Ascending aorta (tissue), 2 donors: ENCODE results near the gene CCDC134. TPM values are rescaled to one million over a fixed set of nuclear protein-coding genes. Genes with fewer than 3 reads are reported as not detected.

Experiments
- DNase-seq, 2 donors: peaks; one replicate each; pipeline ENCODE4 v3.0.0-alpha.2; 2019; ENCODE audit warnings: low spot score in 2 of 2
- H3K27ac ChIP-seq, 2 donors: fragments of 200-600 bp; sonication (generic); one replicate each; pipeline ENCODE4 v1.5.1; 2016 to 2017; ENCODE audit warnings: mild to moderate bottlenecking in 1 of 2
- H3K27me3 ChIP-seq: fragments of 200-600 bp; sonication (generic); one replicate; pipeline ENCODE4 v1.5.1; 2017
- H3K36me3 ChIP-seq, 2 donors: fragments of 200-600 bp; sonication (generic); one replicate each; pipeline ENCODE4 v1.5.1; 2016
- H3K4me1 ChIP-seq, 2 donors: fragments of 200-600 bp; sonication (generic); one replicate each; pipeline ENCODE4 v1.5.1; 2016 to 2017; ENCODE audit warnings: mild to moderate bottlenecking in 1 of 2
- H3K4me3 ChIP-seq, 2 donors: fragments of 200-600 bp; sonication (generic); one replicate each; pipeline ENCODE4 v1.5.1; 2016 to 2017; ENCODE audit warnings: mild to moderate bottlenecking in 1 of 2
- H3K9me3 ChIP-seq, 2 donors: fragments of 200-600 bp; sonication (generic); one replicate each; pipeline ENCODE4 v1.5.1; 2016
- CTCF ChIP-seq, 3 experiments: fragments of 200-600 bp in 2 of 3; fragments of 450-650 bp in 1 of 3; sonication (generic) in 2 of 3; IDR thresholded peaks; one replicate each; pipeline ENCODE4 v1.5.1; 2016 to 2019; ENCODE audit warnings: antibody characterized with exemption in 3 of 3, mild to moderate bottlenecking in 1 of 3, moderate library complexity in 1 of 3
- intact Hi-C: fragments of 100-400 bp; cut with DNase I; formaldehyde crosslinking; loops from one replicate; pipeline ENCODE4 v1.15.1; 2023
- total RNA-seq: library from RNA; depleted of rRNA; stranded (reverse); fragments of >200 nt; gene quantifications from one replicate; pipeline ENCODE4 v1.1.0, GENCODE V29; 2016

CCDC134 gene
- total RNA-seq, 1 donor from 2014 or later, result 6.4 TPM

- Histone ChIP-seq H3K27ac (no peak overlapping the region), H3K4me3 (no peak overlapping the region), H3K36me3 (peaks cover 0 to 11% of the 10 kb centered on the region in 2 donors), H3K27me3 (no peaks in the 10 kb centered on the region), H3K9me3 (no peaks in the 10 kb centered on the region), H3K4me1 (no peaks in the 10 kb centered on the region)
- DNase-seq, result no peak
- TF ChIP-seq CTCF (IDR thresholded peaks at IDR 0.05), result no peak
- intact Hi-C loops, result no loop called here
Observed at GRCh38 chr22:41840216-41840615, 39.7 kb downstream of the CCDC134 start.

- no peak overlapping the region for H3K27ac ChIP-seq
- intact Hi-C loops, result no loop called here
- H3K27me3 ChIP-seq, result no peaks in the 10 kb centered on the region
- H3K4me1 ChIP-seq, result peaks cover 0 to 4% of the 10 kb centered on the region in 2 donors
- H3K4me3 ChIP-seq, result no peak overlapping the region
- peaks cover 0 to 8% of the 10 kb centered on the region in 2 donors for H3K36me3 ChIP-seq
- no peak for DNase-seq
- TF ChIP-seq CTCF (IDR thresholded peaks at IDR 0.05), result no peak
- H3K9me3 ChIP-seq, result no peaks in the 10 kb centered on the region
Observed at GRCh38 chr22:41841085-41841712, 40.7 kb downstream of the CCDC134 start.

- Histone ChIP-seq H3K27ac (no peak overlapping the region), H3K27me3 (no peaks in the 10 kb centered on the region), H3K9me3 (no peaks in the 10 kb centered on the region), H3K4me1 (peaks cover 0 to 4% of the 10 kb centered on the region in 2 donors), H3K36me3 (no peaks in the 10 kb centered on the region), H3K4me3 (no peak overlapping the region)
- TF ChIP-seq CTCF (IDR thresholded peaks at IDR 0.05), result no peak
- intact Hi-C loops, result no loop called here
- DNase-seq, result no peak
Observed at GRCh38 chr22:41842996-41843970, 42.8 kb downstream of the CCDC134 start.

GRCh38 chr22:41844036-41844435 lies 43.6 kb downstream of the CCDC134 start:
- TF ChIP-seq CTCF (IDR thresholded peaks at IDR 0.05), result no peak
- H3K36me3 ChIP-seq, result no peaks in the 10 kb centered on the region
- no peak overlapping the region for H3K4me3 ChIP-seq
- no peak overlapping the region for H3K27ac ChIP-seq
- DNase-seq, result no peak
- no peaks in the 10 kb centered on the region for H3K9me3 ChIP-seq
- H3K4me1 ChIP-seq, result peaks cover 0 to 4% of the 10 kb centered on the region in 2 donors
- intact Hi-C loops, result no loop called here
- no peaks in the 10 kb centered on the region for H3K27me3 ChIP-seq

- no peak for TF ChIP-seq CTCF (IDR thresholded peaks at IDR 0.05)
- H3K4me1 ChIP-seq, result peaks cover 0 to 4% of the 10 kb centered on the region in 2 donors
- H3K4me3 ChIP-seq, result no peak overlapping the region
- intact Hi-C loops, result no loop called here
- H3K27me3 ChIP-seq, result no peaks in the 10 kb centered on the region
- no peak for DNase-seq
- no peaks in the 10 kb centered on the region for H3K36me3 ChIP-seq
- H3K27ac ChIP-seq, result no peak overlapping the region
- H3K9me3 ChIP-seq, result no peaks in the 10 kb centered on the region
Observed at GRCh38 chr22:41844513-41844912, 44.0 kb downstream of the CCDC134 start.
